GM12874 (cell line): ENCODE data around the gene IRS2.

Source experiments
- TF ChIP-seq, protein P1 (sequence below): IDR thresholded peaks from 2 replicates; pipeline ENCODE4 v1.5.1; 2011; ENCODE audit warnings: low read depth, mild to moderate bottlenecking, control low read depth, low read length, moderate library complexity; ENCODE audit not compliant: insufficient read depth

IRS2 gene

DNA sequence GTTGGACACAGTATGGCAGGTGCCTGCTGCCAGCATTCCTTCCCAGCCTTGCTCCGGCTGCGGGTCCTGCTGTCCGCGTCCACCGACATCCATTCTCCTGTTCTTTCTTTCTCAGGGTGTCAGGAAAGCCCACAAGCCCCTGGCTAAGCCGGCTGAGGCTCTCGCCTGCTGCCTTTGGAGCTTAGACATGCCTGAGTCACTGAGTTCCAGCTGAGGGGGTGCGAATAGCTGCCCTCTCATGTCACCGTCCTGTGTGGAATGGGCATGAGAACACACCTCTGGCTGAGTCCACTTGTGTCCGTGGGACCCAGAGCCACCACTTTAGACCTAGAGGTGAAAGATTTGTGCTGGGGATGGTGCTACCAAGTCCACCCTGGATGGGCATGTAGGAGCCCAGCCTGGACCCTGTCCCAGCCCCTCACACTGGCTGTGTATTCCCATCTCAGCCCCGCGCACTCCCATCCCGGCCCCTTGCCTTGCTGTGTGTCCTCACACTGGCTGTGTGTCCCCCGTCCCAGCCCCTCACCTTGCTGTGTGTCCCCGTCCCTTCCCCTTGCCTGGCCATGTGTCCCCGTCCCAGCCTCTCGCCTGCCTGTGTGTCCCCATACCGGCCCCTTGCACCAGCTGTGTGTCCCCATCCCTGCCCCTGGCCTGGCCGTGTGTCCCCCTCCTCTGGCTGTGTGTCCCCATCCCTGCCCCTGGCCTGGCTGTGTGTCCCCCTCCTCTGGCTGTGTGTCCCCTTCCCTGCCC is 24.6 kb upstream of the IRS2 start:
- TF ChIP-seq, protein P1, sequence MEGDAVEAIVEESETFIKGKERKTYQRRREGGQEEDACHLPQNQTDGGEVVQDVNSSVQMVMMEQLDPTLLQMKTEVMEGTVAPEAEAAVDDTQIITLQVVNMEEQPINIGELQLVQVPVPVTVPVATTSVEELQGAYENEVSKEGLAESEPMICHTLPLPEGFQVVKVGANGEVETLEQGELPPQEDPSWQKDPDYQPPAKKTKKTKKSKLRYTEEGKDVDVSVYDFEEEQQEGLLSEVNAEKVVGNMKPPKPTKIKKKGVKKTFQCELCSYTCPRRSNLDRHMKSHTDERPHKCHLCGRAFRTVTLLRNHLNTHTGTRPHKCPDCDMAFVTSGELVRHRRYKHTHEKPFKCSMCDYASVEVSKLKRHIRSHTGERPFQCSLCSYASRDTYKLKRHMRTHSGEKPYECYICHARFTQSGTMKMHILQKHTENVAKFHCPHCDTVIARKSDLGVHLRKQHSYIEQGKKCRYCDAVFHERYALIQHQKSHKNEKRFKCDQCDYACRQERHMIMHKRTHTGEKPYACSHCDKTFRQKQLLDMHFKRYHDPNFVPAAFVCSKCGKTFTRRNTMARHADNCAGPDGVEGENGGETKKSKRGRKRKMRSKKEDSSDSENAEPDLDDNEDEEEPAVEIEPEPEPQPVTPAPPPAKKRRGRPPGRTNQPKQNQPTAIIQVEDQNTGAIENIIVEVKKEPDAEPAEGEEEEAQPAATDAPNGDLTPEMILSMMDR: no peak

DNA sequence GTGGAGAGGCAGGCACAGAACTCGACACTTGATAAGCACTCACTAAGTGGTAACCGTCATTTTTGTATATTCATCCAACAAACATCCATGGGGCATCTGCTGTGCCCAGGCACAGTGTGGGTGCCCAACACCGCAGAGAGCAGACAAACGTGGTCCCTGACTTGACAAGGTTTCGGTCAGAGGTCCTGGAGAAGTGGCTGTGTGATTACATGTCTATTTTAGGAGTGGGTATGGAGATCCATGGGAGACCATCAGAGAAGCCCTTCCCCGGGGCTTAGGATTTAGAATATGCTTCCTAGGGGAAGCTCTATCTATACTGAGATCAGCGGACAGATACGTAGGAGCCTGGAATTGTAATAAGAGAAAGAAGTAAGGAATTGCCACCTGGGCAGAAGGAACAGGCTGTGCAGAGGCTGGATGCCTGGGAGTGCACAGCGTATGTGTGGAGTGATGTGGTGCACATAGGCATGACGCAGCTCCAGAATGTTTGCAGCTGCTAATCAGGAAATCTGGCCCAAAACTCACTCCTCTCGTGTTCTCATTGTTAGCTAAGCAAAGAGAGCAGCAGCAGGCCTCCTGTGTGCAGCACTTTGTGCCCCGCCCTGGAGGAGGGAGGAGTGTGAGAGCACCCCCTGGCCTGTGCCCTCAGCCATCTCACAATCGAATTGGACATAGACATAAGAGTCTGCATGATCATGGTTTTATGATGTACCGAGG is 23.0 kb upstream of the IRS2 start:
- TF ChIP-seq, protein P1: no peak

DNA sequence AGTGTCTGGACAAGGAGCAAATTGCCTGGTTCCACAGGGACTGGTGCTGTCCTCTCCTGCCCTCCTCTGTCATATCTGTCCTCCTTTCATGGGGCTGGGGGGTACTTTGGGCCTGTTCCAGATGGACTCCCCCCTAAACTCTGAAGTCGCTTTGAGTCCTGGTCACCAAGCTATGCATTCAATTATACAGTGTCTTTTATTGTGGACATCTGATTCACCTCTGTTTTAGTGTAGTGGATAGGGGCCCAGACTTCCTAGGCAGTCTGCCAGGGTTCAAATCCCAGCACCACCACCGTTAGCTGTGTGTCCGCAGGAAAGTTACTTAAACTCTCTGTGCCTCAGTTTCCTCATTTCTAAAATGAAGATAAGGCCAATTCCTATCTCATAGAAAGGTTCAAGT is 21.0 kb upstream of the IRS2 start:
- TF ChIP-seq, protein P1: no peak

DNA sequence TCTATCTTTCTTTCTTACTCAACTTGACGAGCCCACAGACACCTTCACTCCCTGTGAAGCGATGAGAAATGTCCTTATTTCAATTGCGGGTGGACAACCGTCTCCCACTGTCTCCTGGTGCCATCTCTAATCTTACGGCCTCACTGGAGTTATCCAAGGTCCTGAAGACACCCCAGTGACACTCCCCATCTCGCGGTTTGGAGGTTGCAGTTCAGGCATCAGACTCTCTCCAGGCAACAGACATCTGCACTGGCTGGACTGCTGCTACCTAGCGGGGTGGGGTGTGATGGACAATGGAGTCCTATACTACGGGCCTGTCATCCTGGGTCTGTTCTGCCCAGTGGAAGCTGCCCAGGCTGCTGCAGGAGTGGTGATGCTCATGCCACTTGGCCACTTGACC is 18.3 kb upstream of the IRS2 start:
- TF ChIP-seq, protein P1: no peak

DNA sequence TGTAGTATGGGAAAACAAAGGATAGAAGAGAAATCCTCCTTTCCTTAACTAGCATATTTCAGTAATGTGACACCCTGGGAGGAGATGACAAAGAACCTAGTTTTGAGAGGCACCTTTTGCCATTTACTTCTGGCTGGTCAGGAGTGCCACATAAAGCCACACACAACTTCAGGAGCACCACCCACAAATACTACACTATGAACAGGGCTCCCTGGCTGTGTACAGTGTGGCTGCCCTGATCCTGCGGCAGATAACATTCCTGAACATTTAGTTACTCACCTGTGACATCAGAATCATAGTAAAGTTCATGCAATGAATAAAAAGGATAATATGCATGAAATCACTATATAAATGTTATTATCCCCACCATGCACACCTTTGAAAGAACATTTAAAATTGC is 17.4 kb upstream of the IRS2 start:
- TF ChIP-seq, protein P1: no peak

DNA sequence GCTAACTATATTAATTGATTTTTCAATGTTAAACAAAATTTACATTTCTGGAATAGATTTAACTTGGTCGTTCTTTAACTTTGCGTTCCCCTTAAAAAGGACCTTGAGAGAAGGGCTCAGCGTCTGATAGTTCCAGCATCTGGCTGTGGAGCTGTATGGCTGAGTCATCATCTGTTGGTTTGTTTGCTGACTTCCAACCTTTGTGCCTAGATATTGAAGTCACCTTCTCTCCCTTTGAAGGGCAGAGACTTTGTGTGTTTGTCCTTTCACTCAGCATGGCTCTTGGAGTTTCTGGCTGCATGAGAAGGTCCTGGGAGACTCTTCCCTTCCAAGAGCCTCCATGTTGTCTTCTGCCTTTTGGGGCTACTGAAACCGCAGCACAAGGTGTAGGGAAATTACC is 16.6 kb upstream of the IRS2 start:
- TF ChIP-seq, protein P1: no peak

DNA sequence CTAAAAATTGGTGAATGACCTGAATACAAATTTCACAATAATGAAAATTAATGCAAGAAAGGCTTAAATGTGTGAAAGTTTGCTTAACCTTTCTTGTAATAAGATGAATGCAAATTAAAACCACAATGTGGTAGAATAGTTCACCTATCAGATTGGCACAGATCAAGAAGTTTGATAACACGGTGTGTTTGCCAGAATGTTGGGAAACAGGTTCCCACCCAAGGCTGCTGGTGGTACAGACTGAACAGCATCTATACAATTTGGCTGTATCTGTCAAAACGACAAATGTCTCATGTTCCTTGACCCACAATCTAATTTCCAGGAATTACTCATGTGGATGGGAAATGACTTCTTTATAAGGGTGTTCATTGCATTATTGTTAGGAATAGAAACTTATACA is 8.6 kb upstream of the IRS2 start:
- TF ChIP-seq, protein P1: no peak
